Nephron progenitor cell (in vitro differentiated cells): ENCODE results near the gene DHCR24.

Experiments used
- DNase-seq: peaks from one replicate; pipeline ENCODE4 v3.0.0; 2021
- H3K27ac Mint-ChIP-seq: 2 replicates; pipeline ENCODE4 v1.8.0; 2021; ENCODE audit warnings: mild to moderate bottlenecking, moderate library complexity, mixed read lengths
- H3K27me3 Mint-ChIP-seq: 2 replicates; pipeline ENCODE4 v1.8.0; 2021; ENCODE audit warnings: mild to moderate bottlenecking, low read depth, mixed read lengths; ENCODE audit not compliant: poor library complexity
- H3K36me3 Mint-ChIP-seq: 2 replicates; pipeline ENCODE4 v1.8.0; 2021; ENCODE audit warnings: low read depth, mixed read lengths
- H3K4me1 Mint-ChIP-seq: 2 replicates; pipeline ENCODE4 v1.8.0; 2021; ENCODE audit warnings: mixed read lengths
- H3K4me3 Mint-ChIP-seq: 2 replicates; pipeline ENCODE4 v1.8.0; 2021; ENCODE audit warnings: mild to moderate bottlenecking, moderate library complexity, mixed read lengths
- H3K9me3 Mint-ChIP-seq: 2 replicates; pipeline ENCODE4 v1.8.0; 2021; ENCODE audit warnings: mild to moderate bottlenecking, moderate library complexity, mixed read lengths
- CTCF ChIP-seq: fragments of 200-600 bp; sonication (generic); IDR thresholded peaks from 2 replicates; pipeline ENCODE4 v1.5.0; 2021; ENCODE audit warnings: antibody characterized with exemption

Gene DHCR24

DNA sequence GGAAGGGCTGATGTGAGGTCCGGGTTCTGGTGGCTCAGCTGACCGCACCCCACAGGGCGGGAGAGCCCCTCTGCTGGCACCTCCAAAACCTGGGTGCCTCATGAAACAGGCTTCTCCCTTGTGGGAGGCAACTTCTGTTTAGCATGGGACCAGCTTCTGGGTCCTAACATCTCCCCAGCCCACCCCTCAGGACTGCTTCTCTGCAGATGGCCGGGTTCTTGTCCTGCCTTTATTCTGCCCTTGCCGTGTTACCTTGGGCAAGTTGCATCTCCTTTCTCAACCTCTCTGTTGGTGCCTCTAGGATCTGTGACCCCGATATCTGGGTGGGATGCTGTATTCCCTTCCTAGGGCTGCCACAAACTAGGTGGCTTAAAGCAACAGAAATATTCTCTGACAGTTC lies 70.9 kb downstream of the DHCR24 start:
- no peak for TF ChIP-seq CTCF
- DNase-seq: no peak
- Mint-ChIP-seq H3K27ac (no peak overlapping the region), H3K36me3 (no peaks in the 10 kb centered on the region), H3K27me3 (peaks cover 45% of the 10 kb centered on the region), H3K9me3 (no peaks in the 10 kb centered on the region), H3K4me3 (no peak overlapping the region), H3K4me1 (peaks cover 30% of the 10 kb centered on the region)

- no peak overlapping the region for H3K27ac Mint-ChIP-seq
- H3K36me3 Mint-ChIP-seq: no peaks in the 10 kb centered on the region
- H3K4me1 Mint-ChIP-seq: peaks cover 31% of the 10 kb centered on the region
- no peaks in the 10 kb centered on the region for H3K9me3 Mint-ChIP-seq
- DNase-seq: no peak
- H3K4me3 Mint-ChIP-seq: no peak overlapping the region
- no peak for TF ChIP-seq CTCF
- peaks cover 42% of the 10 kb centered on the region for H3K27me3 Mint-ChIP-seq
These were observed 71.7 kb downstream of the DHCR24 start for GRCh38 chr1:54815086-54815876.

DNA sequence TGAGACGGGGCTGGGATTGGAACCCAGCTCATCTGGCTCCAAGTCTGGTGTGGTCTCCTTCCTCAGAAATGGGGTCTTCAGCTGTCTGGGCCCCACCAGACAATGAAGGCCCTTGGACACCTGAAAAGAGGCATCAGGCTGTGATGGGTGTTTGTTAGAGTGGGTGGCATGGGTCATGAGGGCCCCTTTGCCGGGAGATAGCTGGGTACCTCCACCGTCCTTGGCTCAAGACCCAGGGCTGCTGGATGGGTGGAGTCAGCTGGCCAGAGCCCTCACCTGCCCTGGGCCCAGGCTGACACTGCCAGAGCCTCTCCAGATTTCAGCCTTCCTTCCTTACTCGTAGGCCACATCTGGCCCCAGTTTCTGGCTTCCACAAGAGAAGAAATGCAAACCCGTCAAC lies 72.4 kb downstream of the DHCR24 start:
- Mint-ChIP-seq H3K27me3 (peaks cover 35% of the 10 kb centered on the region), H3K4me1 (peaks cover 31% of the 10 kb centered on the region), H3K27ac (no peak overlapping the region), H3K9me3 (no peaks in the 10 kb centered on the region), H3K4me3 (no peak overlapping the region), H3K36me3 (no peaks in the 10 kb centered on the region)
- no peak for DNase-seq
- TF ChIP-seq CTCF: no peak

GRCh38 chr1:54814126-54814498 lies 72.9 kb downstream of the DHCR24 start:
- Mint-ChIP-seq H3K4me1 (peaks cover 31% of the 10 kb centered on the region), H3K27ac (no peak overlapping the region), H3K36me3 (no peaks in the 10 kb centered on the region), H3K4me3 (peak overlapping the region; percentile 42), H3K27me3 (peaks cover 33% of the 10 kb centered on the region), H3K9me3 (no peaks in the 10 kb centered on the region)
- no peak for DNase-seq
- no peak for TF ChIP-seq CTCF

DNA sequence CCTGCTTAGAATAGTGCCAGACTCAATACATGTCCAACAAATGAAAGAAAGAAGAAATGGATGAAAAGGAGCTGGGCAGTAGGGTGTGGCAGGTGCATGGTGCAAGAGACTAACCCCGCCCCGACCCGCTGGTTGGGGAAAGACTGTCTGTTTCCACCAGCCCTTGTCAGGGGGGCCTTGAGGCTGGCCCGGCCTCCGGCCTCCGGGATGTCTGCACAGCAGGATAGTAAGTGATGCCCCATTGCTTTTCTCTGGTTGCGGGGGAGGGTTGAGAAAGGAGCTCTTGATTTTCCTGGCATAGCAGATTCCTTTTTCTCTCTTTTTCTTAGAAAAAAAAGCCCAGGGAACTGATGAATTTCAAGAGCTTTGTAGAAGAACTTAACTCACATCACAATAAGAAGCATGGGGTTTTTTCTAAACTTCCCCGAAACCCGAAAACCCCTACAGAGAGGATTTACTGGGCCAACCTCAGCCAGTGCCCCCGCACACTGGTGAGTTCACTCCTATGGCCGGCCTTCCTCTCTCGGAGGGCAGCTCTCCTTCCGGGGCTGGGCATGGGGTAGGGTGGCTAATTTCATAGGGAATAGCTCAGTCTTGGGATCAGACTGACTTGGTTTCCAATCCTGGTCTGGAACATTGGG lies 73.4 kb downstream of the DHCR24 start:
- peaks cover 31% of the 10 kb centered on the region for H3K4me1 Mint-ChIP-seq
- DNase-seq: no peak
- peaks cover 31% of the 10 kb centered on the region for H3K27me3 Mint-ChIP-seq
- H3K9me3 Mint-ChIP-seq: no peaks in the 10 kb centered on the region
- no peaks in the 10 kb centered on the region for H3K36me3 Mint-ChIP-seq
- peak overlapping the region; percentile 42 for H3K4me3 Mint-ChIP-seq
- TF ChIP-seq CTCF: no peak
- no peak overlapping the region for H3K27ac Mint-ChIP-seq
